ELR (cell line): ENCODE measurements around the gene EYA3.
"Not testable (repeated sequence)": the region's sequence is repeated elsewhere in the genome, so short reads cannot be mapped to it uniquely, and the experiment has no call there.

Experiments used
- DNase-seq: peaks from one replicate; pipeline ENCODE4 v3.0.0-alpha.2; 2015; ENCODE audit warnings: low read depth

EYA3 gene

DNA sequence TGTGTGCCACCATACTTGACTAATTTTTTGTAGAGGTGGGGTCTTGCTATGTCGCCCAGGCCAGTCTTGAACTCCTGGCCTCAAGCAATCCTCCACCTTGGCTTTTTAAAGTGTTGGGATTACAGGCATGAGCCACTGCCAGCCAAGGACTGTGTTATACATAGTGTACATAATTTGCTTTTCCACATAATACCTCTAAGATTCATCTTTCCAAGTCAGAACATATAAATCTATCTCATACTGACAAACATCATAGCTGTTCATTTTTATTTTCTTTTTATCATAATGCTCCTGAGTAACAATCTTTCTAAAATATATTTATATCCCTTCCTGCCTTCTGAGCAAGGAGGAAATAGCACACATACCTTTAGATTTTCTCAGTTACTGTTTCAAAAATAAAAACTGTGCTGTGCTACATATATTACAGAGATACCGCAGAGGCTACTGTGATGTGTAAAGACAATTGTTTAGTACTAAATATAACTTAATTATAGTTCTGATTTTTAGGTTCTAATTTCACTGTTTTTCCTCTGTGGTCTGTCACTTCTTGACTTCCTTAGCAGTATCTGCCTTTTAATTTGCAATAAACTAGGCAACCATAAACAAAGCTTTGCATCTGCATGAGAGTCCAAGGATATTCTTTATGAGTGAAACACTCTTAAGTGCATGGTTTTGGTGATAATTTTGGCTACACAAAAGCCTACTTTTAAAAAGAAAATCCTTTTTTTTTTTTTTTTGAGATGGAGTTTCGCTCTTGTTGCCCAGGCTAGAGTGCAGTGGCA lies 59.3 kb downstream of the EYA3 start:
- no peak for DNase-seq

DNA sequence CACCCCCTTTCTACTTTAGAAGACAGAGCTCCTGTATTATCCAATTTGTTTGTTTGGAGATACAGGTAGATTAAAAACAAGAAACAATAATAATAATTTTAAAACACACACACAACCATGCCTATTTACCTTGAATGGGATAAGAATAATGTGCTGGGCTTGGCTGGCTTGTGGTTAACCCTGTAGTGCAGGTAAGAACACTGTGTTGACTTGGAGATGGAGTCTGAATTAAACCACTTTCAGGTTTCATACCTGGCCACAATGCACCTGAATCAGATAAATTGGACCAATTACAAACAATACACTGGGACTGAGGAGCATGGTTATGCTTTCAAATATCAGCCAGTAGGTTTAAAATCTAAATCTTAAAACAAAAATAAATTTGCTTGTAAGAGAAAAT lies 60.8 kb downstream of the EYA3 start:
- no peak for DNase-seq

GRCh38 chr1:28027238-28027637 lies 61.2 kb downstream of the EYA3 start:
- no peak for DNase-seq

GRCh38 chr1:28026329-28026728 lies 62.1 kb downstream of the EYA3 start:
- DNase-seq, result no peak

GRCh38 chr1:28021064-28021463 lies 67.3 kb downstream of the EYA3 start:
- no peak for DNase-seq

GRCh38 chr1:28010969-28011368 lies 77.4 kb downstream of the EYA3 start:
- DNase-seq, result peak; percentile 53

- DNase-seq, result not testable (repeated sequence)
These were observed 85.3 kb downstream of the EYA3 start for GRCh38 chr1:28003117-28003516.

- no peak for DNase-seq
These were observed 85.8 kb downstream of the EYA3 start for GRCh38 chr1:28002600-28002999.

- no peak for DNase-seq
These were observed 89.4 kb downstream of the EYA3 start for GRCh38 chr1:27999055-27999454.

- DNase-seq, result not testable (repeated sequence)
These were observed 93.9 kb downstream of the EYA3 start for GRCh38 chr1:27994526-27994925.

DNA sequence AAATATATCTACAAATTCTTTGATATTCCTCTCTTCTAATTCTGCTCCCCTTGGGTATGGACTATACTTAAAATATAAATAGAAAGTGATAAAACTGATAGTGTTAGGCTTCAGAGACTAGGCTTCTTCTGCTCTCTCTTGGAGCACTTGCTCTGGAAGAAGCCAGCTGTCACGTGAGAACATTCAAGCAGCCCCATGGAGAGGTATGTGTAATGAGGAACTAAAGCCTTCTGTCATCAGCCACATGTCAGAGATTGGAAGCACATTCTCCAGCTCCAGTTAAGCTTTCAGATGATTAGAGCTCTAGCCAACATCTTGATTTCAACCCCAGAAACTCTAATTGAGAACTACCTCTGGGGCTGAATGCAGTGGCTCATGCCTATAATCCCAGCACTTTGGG lies 94.3 kb downstream of the EYA3 start:
- no peak for DNase-seq

- no peak for DNase-seq
These were observed 95.2 kb downstream of the EYA3 start for GRCh38 chr1:27993241-27993640.

DNA sequence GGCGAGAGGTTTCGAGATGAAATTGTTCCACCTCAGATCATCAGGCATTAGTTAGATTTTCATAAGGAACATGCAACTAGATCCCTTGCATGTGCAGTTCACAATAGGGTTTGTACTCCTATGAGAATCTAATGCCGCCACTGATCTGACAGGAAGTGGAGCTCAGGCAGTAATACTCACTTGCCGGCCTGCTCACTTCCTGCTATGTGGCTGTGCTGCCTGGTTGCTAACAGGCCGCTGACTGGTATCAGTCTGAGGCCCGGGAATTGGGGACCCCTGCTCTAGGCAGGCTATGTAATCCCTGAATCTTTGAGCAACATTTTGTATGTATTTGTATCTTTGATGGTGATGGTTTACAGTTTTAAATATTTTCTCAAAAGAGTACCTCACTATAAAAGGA lies 96.1 kb downstream of the EYA3 start:
- no peak for DNase-seq

DNA sequence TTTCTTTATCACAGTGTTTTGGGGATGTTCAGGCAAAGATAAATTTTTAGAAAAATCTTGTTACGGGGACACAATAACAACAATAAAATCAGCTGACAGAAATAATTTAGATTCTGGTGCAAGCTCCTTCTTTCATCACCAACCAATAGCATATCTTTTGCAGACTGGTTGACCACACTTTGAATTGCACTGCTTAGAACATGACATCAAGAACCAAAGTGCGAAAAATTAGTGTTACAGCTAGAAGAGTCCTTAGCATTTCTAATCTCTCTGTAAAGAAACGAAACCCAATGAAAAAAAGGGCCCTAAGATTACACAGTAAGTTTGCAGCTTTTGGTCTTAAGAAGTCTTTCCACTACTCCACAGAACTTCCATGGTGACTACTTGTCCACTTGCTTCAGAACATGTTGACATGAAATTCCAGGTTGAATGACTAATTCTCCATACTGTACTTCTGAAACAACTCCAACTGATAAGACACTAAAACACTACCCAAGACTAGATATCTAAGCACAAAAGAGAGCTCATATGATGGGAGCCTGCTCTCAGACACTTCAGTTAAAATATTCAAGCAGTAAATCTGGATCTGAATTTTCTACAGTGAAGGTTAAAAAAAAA lies 97.4 kb downstream of the EYA3 start:
- DNase-seq, result no peak

- DNase-seq, result no peak
These were observed 107.3 kb downstream of the EYA3 start for GRCh38 chr1:27981145-27981544.

- DNase-seq, result no peak
These were observed 108.1 kb downstream of the EYA3 start for GRCh38 chr1:27980216-27980845.

- no peak for DNase-seq
These were observed 108.6 kb downstream of the EYA3 start for GRCh38 chr1:27979859-27980201.

GRCh38 chr1:27979151-27979858 lies 109.1 kb downstream of the EYA3 start:
- peak; percentile 77 for DNase-seq

GRCh38 chr1:27974417-27974781 lies 114.0 kb downstream of the EYA3 start:
- DNase-seq, result no peak

DNA sequence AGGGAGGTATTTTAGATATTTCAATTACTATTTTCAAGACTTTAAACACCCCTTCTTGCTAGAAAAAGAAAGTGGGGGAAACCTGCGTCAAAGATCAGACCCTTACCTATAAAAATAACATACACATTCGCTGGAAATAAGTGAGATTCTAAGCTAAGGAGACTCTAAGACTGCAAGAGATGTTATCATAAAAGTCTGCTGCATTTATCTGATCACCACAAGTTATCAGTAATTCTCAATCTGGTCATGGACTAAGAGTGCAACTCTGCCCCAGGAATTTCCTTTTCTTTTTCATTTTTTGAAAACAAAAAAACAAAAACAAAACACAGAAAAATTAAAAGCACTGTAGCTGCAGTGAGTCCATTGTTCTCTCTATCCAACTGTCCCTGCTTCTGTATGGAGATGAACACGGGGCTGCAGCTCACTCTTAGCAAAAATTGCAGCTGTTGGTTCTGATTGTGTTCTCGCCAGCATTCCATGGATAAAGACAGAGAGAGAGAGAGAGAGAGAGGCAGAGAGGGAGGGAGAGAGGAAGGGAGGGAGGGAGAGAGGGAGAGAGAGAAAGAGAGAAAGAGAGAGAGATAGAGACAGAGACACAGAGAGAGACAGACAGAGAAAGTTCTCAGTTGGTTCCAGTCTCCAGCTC lies 114.5 kb downstream of the EYA3 start:
- no peak for DNase-seq

DNA sequence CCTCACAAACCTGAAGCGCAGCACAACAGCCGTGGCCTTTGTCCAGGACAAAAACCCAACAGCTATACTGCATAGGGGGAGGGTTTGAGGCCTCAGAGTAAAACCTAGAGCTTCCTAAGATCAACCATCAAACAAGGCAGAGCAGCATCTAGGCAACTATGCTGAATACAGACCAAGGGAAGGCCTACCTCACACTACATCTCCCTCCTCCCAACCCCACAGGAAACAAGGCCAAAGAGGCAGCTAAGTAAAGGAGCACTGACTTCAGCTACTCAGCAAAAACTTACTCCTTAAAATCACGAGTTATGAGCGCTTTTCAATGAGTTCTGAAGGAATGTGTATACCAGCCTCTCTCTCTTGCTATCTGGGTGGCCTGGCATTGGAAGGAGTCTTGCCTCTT lies 116.3 kb downstream of the EYA3 start:
- DNase-seq, result no peak

DNA sequence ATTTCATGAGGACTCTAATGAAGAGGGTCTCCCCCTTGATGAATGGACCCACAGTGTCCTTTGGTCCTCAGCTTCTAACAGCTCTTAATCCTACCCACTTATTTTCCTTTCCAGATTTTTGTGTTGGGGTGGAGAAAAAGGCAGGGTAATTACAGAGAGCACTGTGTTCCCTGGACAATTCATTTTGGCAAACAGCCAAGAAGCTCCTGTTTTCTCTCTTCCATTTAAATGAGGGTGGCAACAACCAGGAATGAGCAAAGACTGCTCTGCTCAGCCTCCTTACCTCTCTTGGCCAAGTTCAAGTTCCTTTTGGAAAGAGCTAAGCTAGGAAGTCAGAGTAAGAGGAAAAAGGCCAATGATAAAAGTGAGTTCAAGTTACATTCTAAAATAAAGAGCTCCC lies 116.7 kb downstream of the EYA3 start:
- no peak for DNase-seq
